Pancreas (tissue), 10 donors: ENCODE results near the gene ATG7. TPM values are rescaled to one million over a fixed set of nuclear protein-coding genes. Genes with fewer than 3 reads are reported as not detected.

Source experiments
- ATAC-seq, 4 donors: fragments of 200-7000 bp; cut with Tn5 transposase; one replicate each; pipeline versions ENCODE4 v1.8.0 to v1.9.1; 2020; ENCODE audit warnings: mild to moderate bottlenecking in 4 of 4, moderate library complexity in 4 of 4
- DNase-seq, 6 donors: peaks; one replicate each; pipeline ENCODE4 v3.0.0-alpha.2; 2020
- FAIRE-seq: peaks from 2 replicates; lab custom pipeline; 2012; peaks lifted over from hg19 to GRCh38; lab: Jason Lieb, UNC
- H3K27ac ChIP-seq, 4 donors: fragments of 200-600 bp; sonication (generic); 1 replicate in 3 of 4; 2 replicates in 1 of 4; pipeline versions ENCODE4 v1.5.0 to v1.8.0; 2020
- H3K27me3 ChIP-seq, 4 donors: fragments of 200-600 bp; one replicate each; pipeline ENCODE4 v1.8.0; 2021
- H3K36me3 ChIP-seq, 3 donors: fragments of 200-600 bp; sonication (generic) in 1 of 3; one replicate each; pipeline versions ENCODE4 v1.5.0 to v1.8.0; 2020 to 2021
- H3K4me1 ChIP-seq, 3 donors: fragments of 200-600 bp; one replicate each; pipeline ENCODE4 v1.8.0; 2021
- H3K4me3 ChIP-seq, 4 donors: fragments of 200-600 bp; sonication (generic) in 2 of 4; one replicate each; pipeline versions ENCODE4 v1.5.0 to v1.8.0; 2020 to 2021
- H3K9me3 ChIP-seq, 4 donors: fragments of 200-600 bp; one replicate each; pipeline ENCODE4 v1.8.0; 2021
- CTCF ChIP-seq, 4 donors: fragments of 200-600 bp; sonication (generic) in 3 of 4; IDR thresholded peaks; one replicate each; pipeline versions ENCODE4 v1.5.0 to v1.8.0; 2021; ENCODE audit warnings: antibody characterized with exemption in 4 of 4
- WGBS, 2 donors: extraction: QIAGEN DNeasy Blood & Tissue Kit; methylation state at CpG; one replicate each; pipeline ENCODE4 v1.1.7; 2013; 5-methylcytosine and 5-hydroxymethylcytosine counted together
- intact Hi-C, 3 donors: fragments of 100-400 bp; cut with DNase I; formaldehyde crosslinking; loops; one replicate each; pipeline versions ENCODE4 v1.11.1 to v1.14.2; 2022
- polyA plus RNA-seq, 2 donors: library from polyadenylated mRNA; stranded (reverse); fragments of 200-250 nt; gene quantifications; one replicate each; pipeline ENCODE4 v1.2.3, GENCODE V29; 2013
- total RNA-seq, 6 donors: library from RNA; stranded (reverse); fragmentation: NEBNext Ultra II Directional in 4 of 6; extraction: Animal tissue kit (Norgen Biotek cat#: 25700) in 4 of 6; gene quantifications; one replicate each; pipeline versions ENCODE4 v1.2.1 to v1.2.4, GENCODE V29; 2021 to 2023
- donor health status: healthy with polysubstance abuse.
- donor health status: DM: no; HTN: no; CAD: no; lungs with moderate emphysema.
- donor health status: DM: no; HTN: no; CAD: no.
- donor health status: control.
- donor health status: control.
- donor health status: Bipolar disorder and iron deficiency.
- donor health status: DM: yes; HTN: yes; CAD: no.
- donor health status: DM: no; HTN: no; CAD: no.
- donor health status: DM: no; HTN: no; CAD: no.
- donor health status: DM: yes; HTN: yes; CAD: no.

The ATG7 gene
- total and polyA plus RNA-seq, 8 donors = 5.1 to 28.0 (median 15.7) TPM

GRCh38 chr3:11539218-11539617 is 267.0 kb downstream of the ATG7 start:
- no peak for TF ChIP-seq CTCF (IDR thresholded peaks at IDR 0.05)
- no peaks in the 10 kb centered on the region for H3K27me3 ChIP-seq
- intact Hi-C loops = no loop called here
- ATAC-seq (no peak), FAIRE-seq (no peak), DNase-seq (no peak)
- WGBS, 2 donors = 84 to 94% methylated on average over 5 of the region's 5 CpGs
- H3K9me3 ChIP-seq = no peaks in the 10 kb centered on the region
- no peaks in the 10 kb centered on the region for H3K36me3 ChIP-seq
- no peaks in the 10 kb centered on the region for H3K4me1 ChIP-seq
- no peak overlapping the region for H3K27ac ChIP-seq
- no peak overlapping the region for H3K4me3 ChIP-seq

GRCh38 chr3:11539677-11540076 is 267.5 kb downstream of the ATG7 start:
- TF ChIP-seq CTCF (IDR thresholded peaks at IDR 0.05) = no peak
- no peak for DNase-seq
- Histone ChIP-seq H3K27me3 (no peaks in the 10 kb centered on the region), H3K27ac (no peak overlapping the region), H3K9me3 (no peaks in the 10 kb centered on the region), H3K4me1 (no peaks in the 10 kb centered on the region), H3K4me3 (no peak overlapping the region), H3K36me3 (no peaks in the 10 kb centered on the region)
- 56 to 92% methylated on average over 14 of the region's 14 CpGs for WGBS, 2 donors
- intact Hi-C loops = no loop called here
- ATAC-seq = peak in 1 of 4 donors; percentile 41
- no peak for FAIRE-seq

- H3K9me3 ChIP-seq = no peaks in the 10 kb centered on the region
- no peaks in the 10 kb centered on the region for H3K36me3 ChIP-seq
- no peaks in the 10 kb centered on the region for H3K27me3 ChIP-seq
- H3K4me1 ChIP-seq = no peaks in the 10 kb centered on the region
- DNase-seq (peak in 1 of 6 donors; percentile 48), FAIRE-seq (no peak), ATAC-seq (peak in 1 of 4 donors; percentile 14)
- H3K4me3 ChIP-seq = no peak overlapping the region
- H3K27ac ChIP-seq = no peak overlapping the region
- no peak for TF ChIP-seq CTCF (IDR thresholded peaks at IDR 0.05)
- intact Hi-C loops = no loop called here
- 76 to 83% methylated on average over 16 of the region's 16 CpGs for WGBS, 2 donors
Measured at GRCh38 chr3:11541321-11542303, 269.4 kb downstream of the ATG7 start.

- DNase-seq = no peak
- no peak for FAIRE-seq
- intact Hi-C loops = no loop called here
- H3K4me1 ChIP-seq = no peaks in the 10 kb centered on the region
- WGBS, 2 donors = 88 to 91% methylated on average over 7 of the region's 7 CpGs
- H3K27ac ChIP-seq = no peak overlapping the region
- no peak for TF ChIP-seq CTCF (IDR thresholded peaks at IDR 0.05)
- H3K4me3 ChIP-seq = no peak overlapping the region
- ATAC-seq = no peak
- H3K36me3 ChIP-seq = no peaks in the 10 kb centered on the region
- H3K9me3 ChIP-seq = no peaks in the 10 kb centered on the region
- no peaks in the 10 kb centered on the region for H3K27me3 ChIP-seq
Measured at GRCh38 chr3:11542551-11542950, 270.4 kb downstream of the ATG7 start.
